Gastroesophageal sphincter (tissue), 4 donors: ENCODE data around the gene ZCCHC24. TPM values are rescaled to one million over a fixed set of nuclear protein-coding genes. Genes with fewer than 3 reads are reported as not detected.
A peak's percentile ranks its signal among the peaks of the same experiment; 100 is the strongest.

Experiments used
- ATAC-seq: fragments of 150-250 bp; one replicate; pipeline ENCODE4 v1.9.1; 2016; ENCODE audit warnings: mild to moderate bottlenecking, moderate library complexity
- H3K27ac ChIP-seq, 4 donors: fragments of 200-600 bp; sonication (generic) in 3 of 4; 1 replicate in 3 of 4; 2 replicates in 1 of 4; pipeline ENCODE4 v1.5.1; 2016 to 2019
- H3K27me3 ChIP-seq: fragments of 200-600 bp; sonication (generic); one replicate; pipeline ENCODE4 v1.5.1; 2019
- H3K36me3 ChIP-seq, 2 donors: fragments of 200-600 bp; sonication (generic); one replicate each; pipeline ENCODE4 v1.5.1; 2019; ENCODE audit warnings: control low read depth in 1 of 2
- H3K4me1 ChIP-seq, 3 donors: fragments of 200-600 bp; sonication (generic); 1 replicate in 2 of 3; 2 replicates in 1 of 3; pipeline ENCODE4 v1.5.1; 2016 to 2019; ENCODE audit warnings: control low read depth in 2 of 3
- H3K4me3 ChIP-seq, 2 donors: fragments of 200-600 bp; sonication (generic); one replicate each; pipeline ENCODE4 v1.5.1; 2019; ENCODE audit warnings: mild to moderate bottlenecking in 1 of 2, moderate library complexity in 1 of 2
- H3K9me3 ChIP-seq, 3 donors: fragments of 200-600 bp; sonication (generic); one replicate each; pipeline ENCODE4 v1.5.1; 2017 to 2019; ENCODE audit warnings: control low read depth in 2 of 3
- EP300 ChIP-seq: sonication (generic); formaldehyde crosslinking; IDR thresholded peaks from one replicate; pipeline ENCODE4 v1.6.1; 2017; ENCODE audit warnings: antibody characterized with exemption, mild to moderate bottlenecking
- POLR2A ChIP-seq, 2 donors: fragments of 450-650 bp; IDR thresholded peaks; one replicate each; pipeline ENCODE4 v1.6.1; 2017; ENCODE audit warnings: antibody characterized with exemption in 2 of 2, mild to moderate bottlenecking in 2 of 2, moderate library complexity in 1 of 2
- POLR2AphosphoS5 ChIP-seq: sonication (generic); formaldehyde crosslinking; IDR thresholded peaks from one replicate; pipeline ENCODE4 v1.6.1; 2017; ENCODE audit warnings: antibody characterized with exemption
- WGBS, 2 donors: methylation state at CpG; one replicate each; pipeline ENCODE4 v1.1.5; 2018; ENCODE audit warnings: low coverage in 1 of 2; 5-methylcytosine and 5-hydroxymethylcytosine counted together
- total RNA-seq, 4 donors: library from RNA; depleted of rRNA; stranded (reverse); fragments of >200 nt; gene quantifications; one replicate each; pipeline ENCODE4 v1.1.0, GENCODE V29; 2016
- TF ChIP-seq, protein P1 (sequence below), 4 experiments: fragments of 200-600 bp in 2 of 4; fragments of 450-650 bp in 2 of 4; sonication (generic) in 1 of 4; IDR thresholded peaks; one replicate each; pipeline ENCODE4 v1.5.1; 2017 to 2019; ENCODE audit warnings: antibody characterized with exemption in 4 of 4, mild to moderate bottlenecking in 2 of 4, moderate library complexity in 2 of 4

ZCCHC24 gene
- total RNA-seq, 4 donors from 2014 or later: 60.5 to 186 (median 84.1) TPM

DNA sequence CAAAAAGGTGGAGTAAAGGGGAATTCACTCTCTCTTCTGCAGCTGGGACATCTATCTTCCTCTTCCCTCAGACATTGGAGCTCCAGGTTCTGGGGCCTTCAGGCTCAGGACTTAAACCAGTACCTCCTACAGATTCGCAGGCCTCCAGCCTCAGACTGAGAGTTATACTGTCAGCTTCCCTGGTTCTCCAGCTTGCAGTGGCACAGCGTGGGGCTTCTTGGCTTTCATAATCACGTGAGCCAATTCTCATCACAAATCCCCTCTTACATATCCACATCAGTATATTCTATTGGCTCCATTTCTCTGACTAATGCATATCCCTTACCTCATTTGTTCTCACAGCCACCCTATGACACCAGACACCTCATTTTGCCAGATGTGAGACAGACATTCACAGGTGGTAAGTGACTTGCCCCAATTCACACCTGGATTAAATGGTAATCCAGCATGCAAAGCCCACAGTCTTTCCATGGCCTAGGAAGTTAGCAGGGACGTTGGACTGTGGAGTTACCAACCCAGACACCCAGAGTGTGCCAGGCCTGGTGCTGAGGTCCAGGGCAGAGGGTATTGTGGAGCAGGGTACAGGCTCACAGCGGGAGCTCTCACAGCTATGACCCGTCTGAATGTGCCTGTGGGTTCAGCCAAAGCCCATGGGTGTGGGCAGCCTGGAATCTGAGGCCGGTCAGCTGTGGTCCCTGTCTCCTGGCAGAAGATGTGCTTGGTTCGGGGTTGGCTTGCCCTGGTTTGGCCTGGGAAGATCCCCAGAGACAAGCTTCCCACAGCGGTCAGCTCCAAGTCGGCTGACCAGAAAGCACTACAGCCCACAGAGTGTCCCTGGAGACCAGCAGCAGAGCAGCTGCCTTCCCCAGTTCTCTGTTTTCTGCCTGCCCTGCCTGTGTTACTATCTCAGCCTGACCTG is 18.4 kb upstream of the ZCCHC24 start:
- TF ChIP-seq POLR2A (IDR thresholded peaks at IDR 0.05) (no peak), POLR2AphosphoS5 (no peak), EP300 (no peak)
- TF ChIP-seq, protein P1, sequence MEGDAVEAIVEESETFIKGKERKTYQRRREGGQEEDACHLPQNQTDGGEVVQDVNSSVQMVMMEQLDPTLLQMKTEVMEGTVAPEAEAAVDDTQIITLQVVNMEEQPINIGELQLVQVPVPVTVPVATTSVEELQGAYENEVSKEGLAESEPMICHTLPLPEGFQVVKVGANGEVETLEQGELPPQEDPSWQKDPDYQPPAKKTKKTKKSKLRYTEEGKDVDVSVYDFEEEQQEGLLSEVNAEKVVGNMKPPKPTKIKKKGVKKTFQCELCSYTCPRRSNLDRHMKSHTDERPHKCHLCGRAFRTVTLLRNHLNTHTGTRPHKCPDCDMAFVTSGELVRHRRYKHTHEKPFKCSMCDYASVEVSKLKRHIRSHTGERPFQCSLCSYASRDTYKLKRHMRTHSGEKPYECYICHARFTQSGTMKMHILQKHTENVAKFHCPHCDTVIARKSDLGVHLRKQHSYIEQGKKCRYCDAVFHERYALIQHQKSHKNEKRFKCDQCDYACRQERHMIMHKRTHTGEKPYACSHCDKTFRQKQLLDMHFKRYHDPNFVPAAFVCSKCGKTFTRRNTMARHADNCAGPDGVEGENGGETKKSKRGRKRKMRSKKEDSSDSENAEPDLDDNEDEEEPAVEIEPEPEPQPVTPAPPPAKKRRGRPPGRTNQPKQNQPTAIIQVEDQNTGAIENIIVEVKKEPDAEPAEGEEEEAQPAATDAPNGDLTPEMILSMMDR (IDR thresholded peaks at IDR 0.05): no peak
- Histone ChIP-seq H3K27me3 (no peaks in the 10 kb centered on the region), H3K4me1 (peaks cover 0 to 31% (median 8%) of the 10 kb centered on the region in 3 donors), H3K9me3 (no peaks in the 10 kb centered on the region), H3K4me3 (no peak overlapping the region), H3K36me3 (no peaks in the 10 kb centered on the region), H3K27ac (peak overlapping the region in 1 of 4 donors; percentile 21)
- WGBS, 2 donors: 87 to 94% methylated on average over 3 to 5 of the region's 10 CpGs
- ATAC-seq: peak; percentile 32

DNA sequence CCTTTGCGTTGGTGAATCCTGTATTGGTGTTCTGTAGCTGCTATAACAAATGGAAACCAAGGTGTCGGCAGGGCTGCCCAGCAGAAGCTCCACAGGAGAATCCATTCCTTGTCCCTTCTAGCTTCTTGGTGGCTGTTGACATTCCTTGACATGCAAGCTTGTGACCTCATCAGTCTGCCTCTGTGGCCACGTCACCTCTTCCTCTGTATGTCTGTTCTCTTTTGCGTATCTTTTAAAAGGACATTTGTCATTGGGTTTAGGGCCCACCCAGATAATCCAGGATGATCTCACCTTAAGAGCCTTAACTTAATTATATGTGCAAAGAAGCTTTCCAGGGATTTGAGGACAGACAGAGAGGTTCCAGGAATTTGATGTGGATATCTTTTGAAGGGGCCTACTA is 15.3 kb upstream of the ZCCHC24 start:
- H3K27ac ChIP-seq: no peak overlapping the region
- H3K4me3 ChIP-seq: no peak overlapping the region
- H3K27me3 ChIP-seq: no peaks in the 10 kb centered on the region
- no peak for ATAC-seq
- 98 to 100% methylated on average over 2 to 4 of the region's 4 CpGs for WGBS, 2 donors
- H3K9me3 ChIP-seq: no peaks in the 10 kb centered on the region
- TF ChIP-seq POLR2A (IDR thresholded peaks at IDR 0.05) (no peak), POLR2AphosphoS5 (no peak), EP300 (no peak)
- TF ChIP-seq, protein P1 (IDR thresholded peaks at IDR 0.05): no peak
- peaks cover 0 to 9% (median 8%) of the 10 kb centered on the region in 3 donors for H3K4me1 ChIP-seq
- no peaks in the 10 kb centered on the region for H3K36me3 ChIP-seq

DNA sequence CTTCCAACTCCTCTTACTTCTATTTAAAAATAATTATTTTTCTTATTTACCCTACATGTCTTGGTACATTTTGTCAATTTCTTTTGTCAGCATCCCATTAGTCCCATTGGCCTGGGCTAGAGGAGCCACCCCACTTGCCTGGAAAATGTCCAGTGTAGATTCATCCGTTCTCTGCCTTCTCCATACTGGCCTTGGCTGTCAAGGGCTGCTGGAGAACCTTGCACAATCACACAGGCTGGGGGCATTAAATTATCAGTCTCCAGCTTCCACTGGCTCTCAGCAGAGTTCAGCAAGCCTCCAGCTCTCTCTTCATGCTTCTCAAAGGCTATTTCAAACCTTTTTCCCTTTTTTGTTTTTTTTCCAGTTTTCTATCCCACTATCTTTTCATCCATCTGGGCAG is 13.8 kb upstream of the ZCCHC24 start:
- 42 to 56% methylated on average over 1 of the region's 1 CpG for WGBS, 2 donors
- TF ChIP-seq, protein P1 (IDR thresholded peaks at IDR 0.05): no peak
- no peak for TF ChIP-seq POLR2A (IDR thresholded peaks at IDR 0.05)
- TF ChIP-seq EP300: no peak
- TF ChIP-seq POLR2AphosphoS5: no peak
- Histone ChIP-seq H3K4me3 (no peak overlapping the region), H3K4me1 (peaks cover 0 to 7% (median 3%) of the 10 kb centered on the region in 3 donors), H3K9me3 (no peaks in the 10 kb centered on the region), H3K27ac (no peak overlapping the region), H3K36me3 (no peaks in the 10 kb centered on the region), H3K27me3 (no peaks in the 10 kb centered on the region)
- no peak for ATAC-seq

DNA sequence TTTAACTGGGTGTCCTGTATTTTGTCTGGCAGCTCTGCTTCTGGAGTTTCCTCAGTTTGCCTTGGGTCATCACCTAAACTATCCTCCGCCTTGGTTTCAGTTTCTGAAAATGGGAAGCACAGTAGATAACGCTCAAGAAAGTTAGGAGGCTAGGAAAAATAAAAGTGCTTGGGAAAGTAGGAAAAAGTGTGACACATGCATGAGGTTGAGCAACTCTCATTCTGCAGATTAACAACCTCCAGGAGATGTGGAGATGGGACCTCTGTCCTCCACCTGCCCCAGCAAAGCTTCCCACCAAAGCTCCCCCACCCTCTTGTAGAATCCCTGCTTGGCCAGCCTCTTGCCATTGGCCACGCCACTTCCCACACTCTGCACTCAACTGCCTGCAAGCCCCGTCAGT is 13.1 kb upstream of the ZCCHC24 start:
- TF ChIP-seq EP300 (no peak), POLR2A (IDR thresholded peaks at IDR 0.05) (no peak), POLR2AphosphoS5 (no peak)
- TF ChIP-seq, protein P1 (IDR thresholded peaks at IDR 0.05): no peak
- Histone ChIP-seq H3K4me3 (no peak overlapping the region), H3K27ac (no peak overlapping the region), H3K36me3 (no peaks in the 10 kb centered on the region), H3K4me1 (peaks cover 0 to 7% (median 0%) of the 10 kb centered on the region in 3 donors), H3K9me3 (no peaks in the 10 kb centered on the region), H3K27me3 (no peaks in the 10 kb centered on the region)
- 87 to 95% methylated on average over 2 to 4 of the region's 4 CpGs for WGBS, 2 donors
- no peak for ATAC-seq
